KOPT-K1 (cell line): ENCODE data around the gene EXOSC3.
A peak's percentile ranks its signal among the peaks of the same experiment; 100 is the strongest.
"Not testable (repeated sequence)": the region's sequence is repeated elsewhere in the genome, so short reads cannot be mapped to it uniquely, and the experiment has no call there.

ENCODE experiments used
- H3K27ac ChIP-seq: fragments of 200-600 bp; sonication (generic); 2 replicates; pipeline ENCODE4 v1.5.1; 2016; ENCODE audit warnings: antibody characterized with exemption, mild to moderate bottlenecking, low read depth, low read length; ENCODE audit not compliant: poor library complexity, severe bottlenecking
- H3K36me3 ChIP-seq: fragments of 200-600 bp; sonication (generic); 2 replicates; pipeline ENCODE4 v1.5.1; 2017; ENCODE audit warnings: antibody characterized with exemption, mild to moderate bottlenecking, low read length, moderate library complexity; ENCODE audit not compliant: insufficient read depth
- H3K9me3 ChIP-seq: fragments of 200-600 bp; sonication (generic); 2 replicates; pipeline ENCODE4 v1.5.1; 2017; ENCODE audit warnings: antibody characterized with exemption, low read length, mild to moderate bottlenecking; ENCODE audit not compliant: insufficient read depth, poor library complexity, severe bottlenecking

EXOSC3 gene

DNA sequence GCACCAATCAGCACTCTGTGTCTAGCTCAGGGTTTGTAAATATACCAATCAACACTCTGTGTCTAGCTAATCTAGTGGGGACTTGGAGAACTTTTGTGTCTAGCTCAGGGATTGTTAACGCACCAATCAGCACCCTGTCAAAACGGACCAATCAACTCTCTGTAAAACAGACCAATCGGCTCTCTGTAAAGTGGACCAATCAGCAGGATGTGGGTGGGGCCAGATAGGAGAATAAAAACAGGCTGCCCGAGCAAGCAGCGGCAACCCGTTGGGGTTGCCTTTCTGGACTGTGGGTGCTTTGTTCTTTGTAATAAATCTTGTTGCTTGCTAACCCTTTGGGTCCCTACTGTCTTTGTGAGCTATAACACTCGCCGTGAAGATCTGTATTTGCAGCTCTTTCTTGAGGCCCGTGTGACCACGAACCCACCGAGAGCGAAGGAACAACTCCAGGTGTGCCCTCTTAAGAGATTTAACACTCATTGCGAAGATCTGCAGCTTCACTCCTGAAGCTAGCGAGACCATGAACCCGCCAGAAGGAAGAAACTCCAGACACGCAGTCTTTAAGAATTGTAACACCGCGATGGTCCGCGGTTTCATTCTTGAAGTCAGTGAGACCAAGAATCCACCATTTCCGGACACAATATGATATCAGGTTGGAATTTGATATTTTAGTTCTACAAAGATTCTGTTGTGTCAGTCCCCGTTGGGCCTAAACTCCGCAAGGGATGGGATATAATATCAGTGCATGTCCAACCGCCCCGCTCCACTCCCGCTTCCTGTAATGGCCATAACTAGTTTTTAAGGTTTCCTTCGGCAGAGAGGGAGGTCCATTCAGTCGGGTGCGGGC lies 32.0 kb downstream of the EXOSC3 start:
- Histone ChIP-seq H3K27ac (peak overlapping the region; percentile 67), H3K9me3 (no peaks in the 10 kb centered on the region), H3K36me3 (peaks cover 5% of the 10 kb centered on the region; the same call in 1 of the 2 replicates)

DNA sequence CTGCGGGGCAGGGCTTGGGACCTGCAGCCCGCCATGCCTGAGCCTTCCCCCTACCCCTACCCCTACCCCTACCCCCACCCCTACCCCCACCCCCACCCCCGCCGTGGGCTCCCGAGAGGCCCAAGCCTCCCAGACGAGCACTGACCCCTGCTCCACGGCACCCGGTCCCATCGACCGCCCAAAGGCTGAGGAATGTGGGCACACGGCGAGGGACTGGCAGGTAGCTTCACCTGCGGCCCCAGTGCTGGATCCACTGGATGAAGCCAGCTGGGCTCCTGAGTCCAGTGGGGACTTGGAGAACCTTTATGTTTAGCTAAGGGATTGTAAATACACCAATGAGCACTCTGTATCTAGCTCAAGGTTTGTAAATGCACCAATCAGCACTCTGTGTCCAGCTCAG lies 32.8 kb downstream of the EXOSC3 start:
- H3K36me3 ChIP-seq, H3K27ac ChIP-seq, H3K9me3 ChIP-seq: not testable (repeated sequence)

DNA sequence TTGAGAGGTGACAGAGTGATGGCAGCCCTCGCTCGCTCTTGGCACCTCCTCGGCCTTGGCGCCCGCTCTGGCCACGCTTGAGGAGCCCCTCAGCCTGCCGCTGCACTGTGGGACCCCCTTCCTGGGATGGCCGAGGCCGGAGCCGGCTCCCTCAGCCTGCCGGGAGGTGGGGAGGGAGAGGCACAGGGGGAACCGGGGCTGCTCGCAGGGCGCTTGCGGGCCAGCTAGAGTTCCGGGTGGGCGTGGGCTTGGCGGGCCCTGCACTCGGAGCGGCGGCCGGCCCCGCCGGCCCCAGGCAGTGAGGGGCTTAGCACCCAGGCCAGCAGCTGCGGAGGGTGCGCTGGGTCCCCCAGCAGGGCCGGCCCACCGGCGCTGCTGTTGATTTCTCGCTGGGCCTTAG lies 33.2 kb downstream of the EXOSC3 start:
- not testable (repeated sequence) for H3K27ac ChIP-seq, H3K36me3 ChIP-seq, H3K9me3 ChIP-seq

DNA sequence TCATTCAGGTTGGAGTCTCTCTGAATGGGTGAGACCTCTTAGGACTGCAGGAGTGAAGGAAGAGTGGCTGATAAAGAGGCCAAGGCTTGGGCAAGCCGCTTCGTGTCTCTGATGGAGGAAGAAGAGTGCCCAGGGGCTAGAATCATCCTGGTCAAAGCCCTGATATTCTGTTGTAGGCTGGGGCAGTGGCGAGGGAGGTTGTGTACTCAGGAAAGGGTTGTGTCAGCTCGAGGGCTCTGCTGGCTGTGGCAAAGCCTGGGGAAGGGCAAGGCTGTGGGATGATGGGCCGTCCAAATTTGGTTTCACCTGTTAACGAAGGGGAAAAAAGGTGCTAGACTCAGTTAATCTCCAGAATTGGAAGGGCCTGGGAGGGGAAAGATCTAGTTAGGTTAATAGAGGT lies 33.7 kb downstream of the EXOSC3 start:
- H3K27ac ChIP-seq, result no peak overlapping the region
- H3K36me3 ChIP-seq, result no peaks in the 10 kb centered on the region
- H3K9me3 ChIP-seq, result no peaks in the 10 kb centered on the region

- no peak overlapping the region for H3K27ac ChIP-seq
- no peaks in the 10 kb centered on the region for H3K36me3 ChIP-seq
- H3K9me3 ChIP-seq, result no peaks in the 10 kb centered on the region
Measured at GRCh38 chr9:37749129-37749528, 35.7 kb downstream of the EXOSC3 start.

DNA sequence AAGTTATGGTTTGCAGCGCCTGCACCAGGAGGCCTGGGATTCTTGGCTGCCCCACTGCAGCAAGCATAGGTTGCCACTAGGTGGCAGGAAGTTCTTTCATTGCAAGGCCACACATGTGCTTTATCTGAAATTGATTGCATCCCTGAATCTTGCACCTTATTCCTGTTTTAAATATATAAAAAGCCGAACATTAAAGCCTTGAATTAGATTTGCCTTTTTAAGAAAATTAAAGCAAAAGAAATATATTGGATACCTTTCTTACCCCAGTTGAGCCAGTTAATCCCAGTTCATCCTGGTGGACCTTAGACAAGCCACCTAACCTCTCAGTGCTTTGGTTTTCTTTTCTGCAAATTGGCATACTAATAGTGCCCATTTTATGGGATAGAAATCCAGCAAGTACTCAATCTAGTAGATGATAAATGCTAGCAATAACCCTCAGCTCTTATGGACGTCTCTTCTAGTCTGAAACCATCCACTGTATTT lies 37.6 kb downstream of the EXOSC3 start:
- no peak overlapping the region for H3K27ac ChIP-seq
- H3K36me3 ChIP-seq, result no peaks in the 10 kb centered on the region
- H3K9me3 ChIP-seq, result no peaks in the 10 kb centered on the region

GRCh38 chr9:37746448-37747270 lies 38.2 kb downstream of the EXOSC3 start:
- no peaks in the 10 kb centered on the region for H3K9me3 ChIP-seq
- H3K36me3 ChIP-seq, result no peaks in the 10 kb centered on the region
- no peak overlapping the region for H3K27ac ChIP-seq

GRCh38 chr9:37745970-37746369 lies 38.9 kb downstream of the EXOSC3 start:
- no peak overlapping the region for H3K27ac ChIP-seq
- no peaks in the 10 kb centered on the region for H3K36me3 ChIP-seq
- no peaks in the 10 kb centered on the region for H3K9me3 ChIP-seq

DNA sequence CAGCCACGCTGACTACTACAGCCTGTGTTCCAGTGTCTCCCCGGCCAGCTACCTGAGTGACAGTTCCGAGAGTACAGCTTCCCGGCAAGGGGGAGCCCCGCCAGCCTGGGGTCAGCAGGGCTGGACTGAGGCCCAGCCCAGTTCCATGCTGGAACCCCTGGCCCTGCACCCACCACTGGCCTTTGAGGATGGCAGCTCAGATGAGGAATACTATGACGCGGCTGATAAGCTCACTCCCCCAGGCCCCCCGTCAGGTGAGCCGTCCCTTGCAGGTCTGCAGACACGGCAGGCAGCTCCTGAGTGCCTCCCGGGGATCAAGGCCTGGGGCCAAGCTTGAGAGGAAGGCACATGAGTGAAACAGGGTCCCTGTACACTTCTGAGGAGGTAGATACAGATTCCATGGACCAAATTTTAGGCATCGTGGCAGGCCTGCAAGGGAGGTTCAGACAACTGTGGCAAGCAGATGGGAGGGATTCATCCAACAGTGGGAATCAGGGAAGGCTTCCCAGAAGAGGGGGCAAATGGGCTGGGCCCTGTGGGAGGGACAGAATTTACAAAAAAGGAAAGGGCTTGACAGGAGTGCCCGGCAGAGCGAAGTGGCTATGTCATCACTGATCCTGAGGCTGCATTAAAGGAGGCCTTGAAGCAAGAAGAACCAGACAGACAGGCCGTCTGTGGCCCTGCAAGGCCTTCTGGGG lies 44.1 kb downstream of the EXOSC3 start:
- no peak overlapping the region for H3K27ac ChIP-seq
- H3K36me3 ChIP-seq, result no peaks in the 10 kb centered on the region
- H3K9me3 ChIP-seq, result no peaks in the 10 kb centered on the region

DNA sequence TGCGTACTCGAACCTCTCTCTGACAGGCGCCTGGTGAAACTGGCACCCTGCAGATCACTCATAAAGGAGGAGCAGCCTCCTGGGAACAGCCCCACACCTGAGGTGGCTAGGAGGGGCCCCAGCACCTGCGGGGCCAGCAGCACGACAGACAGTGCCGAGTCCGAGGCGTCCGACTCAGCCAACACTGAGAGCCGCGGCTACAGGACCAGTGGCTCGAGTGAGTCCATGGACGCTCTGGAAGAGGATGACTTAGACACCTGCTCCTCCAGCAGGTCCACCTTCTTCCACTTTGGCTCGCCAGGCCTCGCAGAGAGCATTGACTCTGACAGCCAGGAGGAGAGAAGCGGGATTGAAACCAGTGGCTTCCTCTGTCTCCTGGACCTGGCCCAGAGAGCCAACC lies 44.7 kb downstream of the EXOSC3 start:
- H3K36me3 ChIP-seq, result no peaks in the 10 kb centered on the region
- no peak overlapping the region for H3K27ac ChIP-seq
- no peaks in the 10 kb centered on the region for H3K9me3 ChIP-seq

- Histone ChIP-seq H3K9me3 (no peaks in the 10 kb centered on the region), H3K36me3 (no peaks in the 10 kb centered on the region), H3K27ac (no peak overlapping the region)
Measured at GRCh38 chr9:37739222-37739621, 45.6 kb downstream of the EXOSC3 start.

- no peaks in the 10 kb centered on the region for H3K36me3 ChIP-seq
- H3K9me3 ChIP-seq, result no peaks in the 10 kb centered on the region
- H3K27ac ChIP-seq, result no peak overlapping the region
Measured at GRCh38 chr9:37732952-37733351, 51.9 kb downstream of the EXOSC3 start.

DNA sequence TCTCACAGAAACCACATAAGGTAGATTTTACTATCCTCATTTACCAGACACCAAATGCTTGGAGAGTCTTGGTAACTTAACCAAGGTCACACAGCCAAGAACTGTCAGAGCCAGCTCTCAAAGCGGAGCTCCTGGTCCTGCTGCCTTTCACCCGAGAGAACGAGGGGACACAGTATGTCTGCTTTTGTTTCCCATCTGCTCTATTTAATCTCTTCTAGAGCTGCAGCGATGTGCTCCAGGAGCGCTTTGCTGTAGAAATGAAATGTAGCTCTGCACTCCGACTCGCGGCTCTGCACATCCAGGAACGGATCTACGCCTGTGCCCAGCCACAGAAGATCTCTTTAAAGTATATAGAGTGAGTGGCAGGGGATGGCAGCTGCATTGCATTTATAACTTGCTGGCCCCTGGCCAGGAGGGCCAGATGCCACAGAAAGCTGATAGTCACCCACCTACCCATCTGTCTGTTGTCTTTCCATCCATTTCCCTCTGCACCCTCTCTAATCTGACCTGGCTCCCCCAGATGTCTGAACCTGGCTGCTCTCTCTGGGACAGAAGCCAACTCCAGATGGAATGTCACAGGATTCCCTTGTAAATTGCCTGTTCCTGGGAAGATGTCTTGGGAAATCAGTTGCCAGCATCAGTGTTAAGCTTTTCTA lies 52.6 kb downstream of the EXOSC3 start:
- no peak overlapping the region for H3K27ac ChIP-seq
- no peaks in the 10 kb centered on the region for H3K36me3 ChIP-seq
- no peaks in the 10 kb centered on the region for H3K9me3 ChIP-seq

DNA sequence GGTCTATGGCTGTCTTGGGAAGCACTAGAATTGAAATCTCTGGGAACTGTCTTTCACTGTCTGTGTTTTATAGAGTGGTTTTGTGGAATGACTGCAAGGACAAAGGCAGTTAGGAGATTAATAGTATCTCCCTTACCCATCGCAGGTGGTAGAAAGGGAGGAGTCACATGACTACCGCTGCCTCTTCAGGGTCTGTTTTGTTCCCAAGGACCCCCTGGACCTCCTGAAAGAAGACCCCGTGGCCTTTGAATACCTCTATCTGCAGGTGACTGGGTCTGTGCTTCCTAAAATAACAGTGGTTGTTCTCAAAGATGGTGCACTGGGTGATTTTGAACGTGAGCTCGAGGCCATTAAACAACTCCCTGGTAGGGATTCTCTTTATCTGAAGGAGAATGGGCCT lies 54.0 kb downstream of the EXOSC3 start:
- no peaks in the 10 kb centered on the region for H3K9me3 ChIP-seq
- H3K27ac ChIP-seq, result no peak overlapping the region
- no peaks in the 10 kb centered on the region for H3K36me3 ChIP-seq

DNA sequence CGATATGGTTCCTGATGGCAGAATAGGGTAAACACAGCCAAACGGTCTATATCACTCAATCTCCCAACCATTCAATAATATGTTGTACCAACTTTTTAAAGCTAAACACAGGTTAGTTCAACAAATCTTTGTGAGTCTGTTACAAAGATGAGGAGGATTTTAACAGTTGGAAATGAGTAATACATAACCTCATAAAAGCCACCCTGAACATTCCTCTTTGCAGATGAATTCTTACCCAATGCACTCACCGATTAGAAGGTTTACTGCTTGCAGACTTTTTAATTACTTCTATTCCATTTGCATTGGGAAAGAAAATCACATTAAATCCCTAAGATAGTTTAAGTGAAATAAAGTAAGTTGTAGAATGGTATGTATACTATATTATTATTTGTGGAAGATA lies 54.6 kb downstream of the EXOSC3 start:
- Histone ChIP-seq H3K36me3 (no peaks in the 10 kb centered on the region), H3K27ac (no peak overlapping the region)

More for the DNA sequence above, 54.6 kb downstream of the EXOSC3 start:
- H3K9me3 ChIP-seq, result no peaks in the 10 kb centered on the region
